Activated naive CD8-positive, alpha-beta T cell treated with anti-CD3 and anti-CD28 coated beads, Interleukin-2, amount 50 U/mL, for 24 hours (primary cell): ENCODE results near the gene GALR2.
A peak's percentile ranks its signal among the peaks of the same experiment; 100 is the strongest.
"Not testable (repeated sequence)": the region's sequence is repeated elsewhere in the genome, so short reads cannot be mapped to it uniquely, and the experiment has no call there.

ENCODE experiments used
- ATAC-seq: fragments of 150-1000 bp; cut with Tn5 transposase; one replicate; pipeline ENCODE4 v1.10.0; 2021
- DNase-seq: peaks from one replicate; pipeline ENCODE4 v3.0.0; 2021
- H3K27ac Mint-ChIP-seq: one replicate; pipeline ENCODE4 v1.8.0; 2021; ENCODE audit warnings: mild to moderate bottlenecking, mixed read lengths
- H3K27me3 Mint-ChIP-seq: one replicate; pipeline ENCODE4 v1.8.0; 2021; ENCODE audit warnings: mixed read lengths
- H3K36me3 Mint-ChIP-seq: one replicate; pipeline ENCODE4 v1.8.0; 2021; ENCODE audit warnings: low read depth, mixed read lengths
- H3K4me1 Mint-ChIP-seq: one replicate; pipeline ENCODE4 v1.8.0; 2021; ENCODE audit warnings: mixed read lengths
- H3K4me3 Mint-ChIP-seq: one replicate; pipeline ENCODE4 v1.8.0; 2021; ENCODE audit warnings: mild to moderate bottlenecking, moderate library complexity, mixed read lengths
- H3K9me3 Mint-ChIP-seq: one replicate; pipeline ENCODE4 v1.8.0; 2021; ENCODE audit warnings: mixed read lengths

GALR2 gene

GRCh38 chr17:76074390-76075363 lies at the start of gene GALR2:
Gene GALR2 (plus strand): TSS chr17:76074781. CDS start chr17:76074884, 103 bp downstream.
- Mint-ChIP-seq H3K4me1 (peaks cover 55% of the 10 kb centered on the region), H3K27me3 (peaks cover 54% of the 10 kb centered on the region), H3K36me3 (peaks cover 10% of the 10 kb centered on the region), H3K4me3 (peak within 1 kb of the TSS; percentile 53), H3K27ac (no peak within 1 kb of the TSS), H3K9me3 (no peaks in the 10 kb centered on the region)
- ATAC-seq, result no peak
- no peak for DNase-seq

GRCh38 chr17:76025294-76025693 lies 49.3 kb upstream of the GALR2 start:
- H3K9me3 Mint-ChIP-seq, result no peaks in the 10 kb centered on the region
- ATAC-seq (no peak), DNase-seq (no peak)
- no peaks in the 10 kb centered on the region for H3K36me3 Mint-ChIP-seq
- H3K4me3 Mint-ChIP-seq, result no peak overlapping the region
- H3K27me3 Mint-ChIP-seq, result no peaks in the 10 kb centered on the region
- H3K27ac Mint-ChIP-seq, result no peak overlapping the region
- peaks cover 13% of the 10 kb centered on the region for H3K4me1 Mint-ChIP-seq

- Mint-ChIP-seq H3K4me1 (peaks cover 13% of the 10 kb centered on the region), H3K9me3 (no peaks in the 10 kb centered on the region), H3K36me3 (no peaks in the 10 kb centered on the region), H3K27ac (no peak overlapping the region), H3K27me3 (no peaks in the 10 kb centered on the region), H3K4me3 (no peak overlapping the region)
- DNase-seq, result no peak
- no peak for ATAC-seq
These were observed 47.8 kb upstream of the GALR2 start for GRCh38 chr17:76026714-76027158.

GRCh38 chr17:76027159-76027839 lies 47.3 kb upstream of the GALR2 start, which contains the start of gene EVPL:
Gene EVPL (minus strand): TSS chr17:76027306. CDS start chr17:76027198, 108 bp downstream.
- H3K27me3 Mint-ChIP-seq, result no peaks in the 10 kb centered on the region
- no peak for DNase-seq
- H3K4me1 Mint-ChIP-seq, result peaks cover 13% of the 10 kb centered on the region
- no peaks in the 10 kb centered on the region for H3K36me3 Mint-ChIP-seq
- H3K27ac Mint-ChIP-seq, result no peak within 1 kb of the TSS
- H3K9me3 Mint-ChIP-seq, result no peaks in the 10 kb centered on the region
- ATAC-seq, result no peak
- no peak within 1 kb of the TSS for H3K4me3 Mint-ChIP-seq

GRCh38 chr17:76032073-76032779 lies 42.4 kb upstream of the GALR2 start:
- H3K9me3 Mint-ChIP-seq, result no peaks in the 10 kb centered on the region
- peaks cover 16% of the 10 kb centered on the region for H3K4me1 Mint-ChIP-seq
- H3K4me3 Mint-ChIP-seq, result no peak overlapping the region
- H3K27me3 Mint-ChIP-seq, result no peaks in the 10 kb centered on the region
- ATAC-seq (no peak), DNase-seq (no peak)
- H3K36me3 Mint-ChIP-seq, result no peaks in the 10 kb centered on the region
- H3K27ac Mint-ChIP-seq, result no peak overlapping the region

GRCh38 chr17:76032780-76033108 lies 41.8 kb upstream of the GALR2 start:
- Mint-ChIP-seq H3K4me1 (peaks cover 16% of the 10 kb centered on the region), H3K27ac (no peak overlapping the region), H3K36me3 (no peaks in the 10 kb centered on the region), H3K9me3 (no peaks in the 10 kb centered on the region), H3K4me3 (no peak overlapping the region), H3K27me3 (no peaks in the 10 kb centered on the region)
- DNase-seq, result no peak
- ATAC-seq, result no peak

GRCh38 chr17:76033139-76033538 lies 41.4 kb upstream of the GALR2 start:
- Mint-ChIP-seq H3K9me3 (no peaks in the 10 kb centered on the region), H3K36me3 (peaks cover 2% of the 10 kb centered on the region), H3K4me3 (no peak overlapping the region), H3K4me1 (peaks cover 16% of the 10 kb centered on the region), H3K27me3 (no peaks in the 10 kb centered on the region), H3K27ac (no peak overlapping the region)
- DNase-seq (no peak), ATAC-seq (no peak)

- DNase-seq (no peak), ATAC-seq (no peak)
- Mint-ChIP-seq H3K4me3 (no peak overlapping the region), H3K4me1 (peaks cover 8% of the 10 kb centered on the region), H3K27me3 (no peaks in the 10 kb centered on the region), H3K9me3 (no peaks in the 10 kb centered on the region), H3K36me3 (peaks cover 17% of the 10 kb centered on the region), H3K27ac (no peak overlapping the region)
These were observed 39.9 kb upstream of the GALR2 start for GRCh38 chr17:76034428-76035350.

GRCh38 chr17:76036497-76037261 lies 37.9 kb upstream of the GALR2 start:
- Mint-ChIP-seq H3K27ac (no peak overlapping the region), H3K36me3 (peaks cover 31% of the 10 kb centered on the region), H3K4me1 (peaks cover 3% of the 10 kb centered on the region), H3K9me3 (no peaks in the 10 kb centered on the region), H3K4me3 (no peak overlapping the region), H3K27me3 (no peaks in the 10 kb centered on the region)
- DNase-seq (no peak), ATAC-seq (no peak)

- H3K4me1 Mint-ChIP-seq, result peaks cover 3% of the 10 kb centered on the region
- H3K27ac Mint-ChIP-seq, result peak overlapping the region; percentile 10
- no peaks in the 10 kb centered on the region for H3K27me3 Mint-ChIP-seq
- no peak overlapping the region for H3K4me3 Mint-ChIP-seq
- H3K36me3 Mint-ChIP-seq, result peaks cover 31% of the 10 kb centered on the region
- ATAC-seq (no peak), DNase-seq (no peak)
- no peaks in the 10 kb centered on the region for H3K9me3 Mint-ChIP-seq
These were observed 36.5 kb upstream of the GALR2 start for GRCh38 chr17:76038050-76038449.

GRCh38 chr17:76039121-76039520 lies 35.5 kb upstream of the GALR2 start:
- H3K4me3 Mint-ChIP-seq, result no peak overlapping the region
- H3K27ac Mint-ChIP-seq, result no peak overlapping the region
- no peak for ATAC-seq
- no peaks in the 10 kb centered on the region for H3K27me3 Mint-ChIP-seq
- no peak for DNase-seq
- H3K4me1 Mint-ChIP-seq, result peaks cover 3% of the 10 kb centered on the region
- H3K9me3 Mint-ChIP-seq, result no peaks in the 10 kb centered on the region
- H3K36me3 Mint-ChIP-seq, result peaks cover 40% of the 10 kb centered on the region

- Mint-ChIP-seq H3K27me3 (no peaks in the 10 kb centered on the region), H3K9me3 (no peaks in the 10 kb centered on the region), H3K4me3 (no peak overlapping the region), H3K27ac (no peak overlapping the region), H3K36me3 (peaks cover 49% of the 10 kb centered on the region), H3K4me1 (peaks cover 1% of the 10 kb centered on the region)
- DNase-seq, result no peak
- ATAC-seq, result no peak
These were observed 34.2 kb upstream of the GALR2 start for GRCh38 chr17:76040376-76040775.

- H3K27ac Mint-ChIP-seq, DNase-seq, H3K9me3 Mint-ChIP-seq, H3K4me3 Mint-ChIP-seq, H3K27me3 Mint-ChIP-seq, H3K4me1 Mint-ChIP-seq, ATAC-seq: not testable (repeated sequence)
- H3K36me3 Mint-ChIP-seq, result peaks cover 59% of the 10 kb centered on the region
These were observed 31.7 kb upstream of the GALR2 start for GRCh38 chr17:76042868-76043267.
